HL-60 (cell line): ENCODE results near the gene FGF22.
"Not testable (repeated sequence)": the region's sequence is repeated elsewhere in the genome, so short reads cannot be mapped to it uniquely, and the experiment has no call there.

Experiments used
- CTCF ChIP-seq: IDR thresholded peaks from one replicate; pipeline ENCODE4 v1.5.1; 2011; ENCODE audit warnings: low read length, control low read depth, inconsistent platforms; ENCODE audit not compliant: insufficient read depth
- POLR2AphosphoS5 ChIP-seq: IDR thresholded peaks from 2 replicates; pipeline ENCODE4 v1.6.1; 2012; ENCODE audit warnings: low read depth
- REST ChIP-seq: IDR thresholded peaks from 2 replicates; pipeline ENCODE4 v1.6.1; 2012; ENCODE audit warnings: low read depth; ENCODE audit not compliant: insufficient replicate concordance

GRCh38 chr19:603779-604178 is 35.9 kb upstream of the FGF22 start:
- not testable (repeated sequence) for TF ChIP-seq CTCF, POLR2AphosphoS5, REST
